Measurements from ENCODE around the gene PPP1R9B. TPM values are rescaled to one million over a fixed set of nuclear protein-coding genes. Genes with fewer than 3 reads are reported as not detected.
A peak's percentile ranks its signal among the peaks of the same experiment; 100 is the strongest.

The PPP1R9B gene
- total RNA-seq, 1 experiment from 2014 or later = 59.6 TPM

DNA sequence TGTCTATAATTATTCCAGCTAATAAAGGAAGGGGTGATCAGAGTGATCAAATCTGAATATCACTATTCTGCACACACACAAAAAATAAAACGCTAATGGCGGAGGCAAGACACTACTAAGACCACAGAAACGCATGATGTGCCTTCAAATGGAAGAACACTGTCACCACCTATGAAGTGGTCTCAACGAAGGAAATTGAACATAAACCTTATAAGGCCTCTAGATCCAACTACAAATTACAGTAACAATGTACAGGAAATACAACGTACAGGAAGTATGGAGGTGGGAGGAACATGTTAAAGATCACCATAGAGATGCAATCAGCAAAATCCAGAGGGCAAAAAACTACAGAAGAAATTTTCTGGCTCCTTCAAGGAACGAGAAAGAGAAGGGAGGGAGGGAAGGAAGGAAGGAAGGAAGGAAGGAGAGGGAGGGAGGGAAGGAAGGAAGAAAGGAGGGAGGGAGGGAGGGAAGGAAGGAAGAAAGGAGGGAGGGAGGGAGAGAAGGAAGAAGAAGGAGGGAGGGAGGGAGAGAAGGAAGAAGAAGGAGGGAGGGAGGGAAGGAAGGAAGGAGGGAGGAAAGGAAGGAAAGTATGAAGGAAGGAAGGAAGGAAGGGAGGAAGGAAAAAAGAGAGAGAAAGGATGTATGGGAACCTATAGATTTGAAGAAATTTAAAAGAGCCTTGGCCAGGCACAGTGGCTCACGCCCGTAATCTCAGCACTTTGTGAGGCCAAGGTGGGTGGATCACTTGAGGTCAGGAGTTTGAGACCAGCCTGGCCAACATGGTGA is 12.2 kb upstream of the PPP1R9B start:
- in situ Hi-C loops (cut with HindIII; ENCODE audit: low sequenced_read_pairs) = no loop called here
- DNase-seq (ENCODE audit: low spot score) = no peak

DNA sequence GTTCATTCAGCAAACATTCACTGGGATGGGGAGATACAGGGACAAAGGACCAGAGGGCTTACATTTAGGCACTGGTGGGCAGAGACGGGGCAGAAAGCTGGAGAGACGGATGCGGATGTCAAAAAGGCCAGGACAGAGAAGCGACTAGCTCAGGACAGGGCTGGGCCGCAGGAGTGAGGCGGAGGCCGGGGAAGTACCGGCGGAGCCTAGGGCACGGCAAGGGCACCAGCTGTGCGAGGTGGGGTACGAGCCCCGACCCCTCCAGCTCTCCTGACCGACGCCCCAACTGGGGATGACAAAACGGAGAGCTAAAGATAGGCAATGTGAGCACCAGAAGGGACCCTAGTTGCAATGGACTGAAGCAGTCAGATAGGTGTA is 11.4 kb upstream of the PPP1R9B start:
- no peak for DNase-seq (ENCODE audit: low spot score)
- in situ Hi-C loops (cut with HindIII; ENCODE audit: low sequenced_read_pairs) = no loop called here

DNA sequence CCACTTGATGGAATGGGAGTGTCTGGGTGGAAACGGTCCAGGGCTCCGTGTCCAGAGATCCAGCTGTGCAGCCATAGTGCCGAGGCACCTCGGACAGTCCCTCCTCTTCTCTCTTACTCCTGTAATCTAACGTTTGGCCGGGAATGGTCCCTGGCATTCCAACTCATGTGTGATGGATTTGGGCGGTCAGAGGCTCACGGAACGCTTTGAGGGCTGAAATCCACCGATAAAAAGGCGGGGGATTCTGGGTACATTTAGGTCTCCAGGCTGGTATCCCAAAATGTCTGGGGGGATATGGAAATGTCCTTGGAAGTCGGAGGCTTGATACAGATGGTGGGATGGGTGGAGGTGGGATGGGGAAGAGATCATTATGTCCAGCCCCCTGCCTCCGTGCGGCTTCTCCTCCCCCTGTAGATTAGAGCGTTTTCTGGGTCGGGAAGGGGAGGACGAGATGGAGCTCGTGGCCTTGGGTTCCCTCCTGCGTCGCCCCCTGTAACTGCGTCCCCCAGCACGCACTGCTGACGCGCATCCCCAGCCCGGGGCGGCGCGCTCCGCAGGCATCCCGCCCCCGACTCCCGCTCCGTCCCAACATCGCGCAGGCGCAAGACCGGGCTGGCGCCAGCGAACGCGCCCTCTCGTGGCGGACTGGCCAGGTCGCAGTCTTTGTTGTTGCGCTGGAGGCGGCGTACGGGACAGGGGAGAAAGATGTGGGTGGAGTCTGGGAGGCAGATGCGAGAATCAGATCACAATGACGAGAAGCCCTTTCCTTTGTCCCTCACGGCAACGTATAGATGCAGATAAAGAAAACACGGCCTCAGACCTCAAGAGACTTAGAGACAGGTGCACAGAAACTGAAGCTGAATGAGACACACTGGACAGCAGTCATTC is 10.8 kb upstream of the PPP1R9B start:
- peak; percentile 90 for DNase-seq (ENCODE audit: low spot score)
- in situ Hi-C loops (cut with HindIII; ENCODE audit: low sequenced_read_pairs) = no loop called here

DNA sequence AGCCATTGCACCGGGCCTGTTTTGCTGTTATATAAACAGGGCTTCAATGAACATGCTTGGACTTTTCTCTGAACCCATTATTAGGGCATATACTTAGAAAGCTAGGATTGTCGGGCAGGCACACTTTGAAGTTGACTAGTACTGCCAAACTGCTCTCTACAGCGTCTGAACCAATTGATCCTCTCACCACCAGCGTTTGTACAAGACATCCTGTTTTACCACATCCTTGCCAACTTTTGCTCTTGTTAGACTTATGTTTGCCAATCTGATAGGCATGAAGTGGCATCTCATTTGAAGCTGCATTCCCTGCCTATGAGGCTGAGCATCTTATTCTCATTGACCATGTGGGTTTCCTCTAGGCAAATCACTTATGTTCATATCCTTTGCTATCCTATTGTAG is 7.4 kb upstream of the PPP1R9B start:
- in situ Hi-C loops (cut with HindIII; ENCODE audit: low sequenced_read_pairs) = no loop called here
- DNase-seq (ENCODE audit: low spot score) = no peak

GRCh38 chr17:50155115-50155819 is 4.8 kb upstream of the PPP1R9B start:
- in situ Hi-C loops (cut with HindIII; ENCODE audit: low sequenced_read_pairs) = no loop called here
- DNase-seq (ENCODE audit: low spot score) = no peak

GRCh38 chr17:50154604-50155003 is 4.1 kb upstream of the PPP1R9B start:
- in situ Hi-C loops (cut with HindIII; ENCODE audit: low sequenced_read_pairs) = no loop called here
- no peak for DNase-seq (ENCODE audit: low spot score)

GRCh38 chr17:50153650-50154575 is 3.4 kb upstream of the PPP1R9B start:
- in situ Hi-C loops (cut with HindIII; ENCODE audit: low sequenced_read_pairs) = no loop called here
- DNase-seq (ENCODE audit: low spot score) = no peak

DNA sequence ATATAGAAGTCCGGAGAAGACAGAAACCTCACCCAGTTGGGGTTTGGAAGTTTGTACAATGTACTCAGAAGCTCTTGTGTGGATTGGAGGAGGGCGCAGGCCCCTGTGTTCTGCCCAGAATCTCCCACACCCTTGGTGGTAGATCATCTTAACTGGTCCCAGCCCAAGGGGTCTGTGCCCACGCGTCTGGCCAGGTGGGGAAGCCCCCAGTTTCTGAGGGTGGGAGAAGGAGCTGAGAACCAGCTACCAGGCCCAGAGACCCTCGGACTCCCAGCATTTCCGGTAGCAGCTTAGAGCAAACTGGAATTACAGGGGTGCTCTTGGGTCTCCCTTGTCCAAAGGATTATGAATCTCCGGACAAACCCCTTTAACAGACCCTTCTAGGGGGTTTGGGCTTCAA is 2.3 kb upstream of the PPP1R9B start:
- no peak for DNase-seq (ENCODE audit: low spot score)
- in situ Hi-C loops (cut with HindIII; ENCODE audit: low sequenced_read_pairs) = no loop called here

GRCh38 chr17:50151937-50152547 is 1.6 kb upstream of the PPP1R9B start:
- in situ Hi-C loops (cut with HindIII; ENCODE audit: low sequenced_read_pairs) = no loop called here
- peak; percentile 98 for DNase-seq (ENCODE audit: low spot score)

- in situ Hi-C loops (cut with HindIII; ENCODE audit: low sequenced_read_pairs) = no loop called here
- DNase-seq (ENCODE audit: low spot score) = peak; percentile 91
These were observed 812 bp upstream of the PPP1R9B start for GRCh38 chr17:50151041-50151936.

DNA sequence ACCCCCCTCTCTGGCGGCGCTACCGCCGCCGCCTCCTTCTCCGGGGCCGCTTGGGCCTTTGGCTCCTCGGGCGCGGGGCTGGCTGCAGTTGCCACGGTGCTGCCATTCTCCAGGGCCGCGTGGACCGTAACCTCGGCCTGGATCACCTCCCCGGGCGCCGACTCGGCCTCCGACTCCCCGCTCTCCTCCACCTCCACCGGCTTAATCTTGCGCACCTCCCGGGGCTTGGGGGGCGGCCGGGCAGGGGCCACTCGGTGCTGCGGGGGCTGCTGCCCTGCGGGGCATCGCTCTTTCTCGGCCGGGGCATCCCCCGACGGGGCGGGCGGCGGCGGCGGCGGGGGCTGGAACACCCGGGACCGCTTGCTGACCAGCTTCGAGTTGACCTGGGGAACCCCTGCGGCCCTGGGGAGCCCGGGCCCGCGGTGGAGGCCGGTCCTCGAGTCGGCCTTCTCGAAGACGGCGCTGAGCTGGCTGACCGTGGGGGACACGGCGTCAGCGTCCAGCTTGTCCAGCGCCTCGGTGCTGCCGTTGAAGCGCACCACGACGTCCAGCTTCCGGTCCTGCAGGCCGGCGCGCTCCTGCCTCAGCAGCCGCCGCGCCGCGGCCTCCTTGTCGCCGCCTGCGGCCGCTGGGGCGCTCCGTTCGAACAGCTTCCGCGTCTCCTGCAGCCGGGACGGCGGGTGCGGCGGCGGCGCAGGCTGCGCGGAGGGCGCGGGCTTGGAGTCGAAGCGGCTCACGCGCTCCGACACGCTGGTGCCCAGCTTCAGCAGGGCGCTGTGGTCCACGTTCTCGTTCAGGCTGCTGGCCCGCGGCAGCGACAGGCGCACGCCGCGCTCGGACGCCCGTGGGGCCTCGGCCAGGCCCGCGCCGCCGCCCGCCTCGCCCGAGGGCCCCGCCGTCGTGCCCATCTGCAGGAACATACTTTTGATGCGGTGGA is 792 bp downstream of the PPP1R9B start:
- in situ Hi-C loops (cut with HindIII; ENCODE audit: low sequenced_read_pairs) = no loop called here
- DNase-seq (ENCODE audit: low spot score) = peak; percentile 62

- in situ Hi-C loops (cut with HindIII; ENCODE audit: low sequenced_read_pairs) = no loop called here
- DNase-seq (ENCODE audit: low spot score) = no peak
These were observed 1.4 kb downstream of the PPP1R9B start for GRCh38 chr17:50149091-50149416.

DNA sequence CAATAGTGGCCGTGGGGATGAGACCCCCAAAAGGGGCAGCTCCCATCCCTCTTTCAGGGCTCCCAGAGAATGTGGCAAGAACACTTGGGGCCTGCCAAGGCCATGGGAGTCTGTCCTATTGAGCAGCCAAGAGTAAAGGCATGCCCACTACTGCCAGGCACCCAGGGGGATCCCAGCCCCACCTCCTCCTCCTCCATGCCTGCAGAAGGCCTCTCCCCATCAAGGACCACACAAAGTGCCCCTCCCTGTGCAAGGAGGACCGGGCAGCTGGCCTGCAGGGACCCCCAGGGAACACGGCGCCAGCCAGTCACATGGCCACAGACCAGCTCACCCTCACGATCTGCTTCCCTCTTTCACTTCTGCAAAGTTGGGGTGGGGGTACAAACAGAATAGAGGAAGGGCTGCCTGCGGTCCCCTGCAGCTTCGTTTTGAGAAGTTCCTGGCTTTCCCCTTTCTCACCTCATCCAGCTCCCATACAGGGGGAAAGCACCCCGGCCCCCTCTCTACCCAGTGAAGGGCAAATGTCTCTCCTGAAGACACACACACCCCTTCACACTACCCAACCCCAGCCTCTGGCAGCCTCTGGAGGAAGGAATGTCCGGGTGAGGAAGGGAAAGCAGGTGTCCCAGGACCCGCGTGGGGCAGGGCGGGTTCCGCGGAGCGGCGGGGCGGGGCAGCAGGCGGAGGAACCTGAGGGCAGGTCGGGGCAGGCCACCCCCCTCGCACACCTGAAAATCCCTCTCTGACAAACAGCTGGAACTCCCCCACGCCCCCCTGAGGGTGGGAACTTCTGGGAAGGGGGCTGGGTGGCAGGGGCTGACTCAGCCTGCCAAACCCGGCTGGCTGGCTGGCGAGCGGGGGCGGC is 2.0 kb downstream of the PPP1R9B start:
- no peak for DNase-seq (ENCODE audit: low spot score)
- in situ Hi-C loops (cut with HindIII; ENCODE audit: low sequenced_read_pairs) = no loop called here

DNA sequence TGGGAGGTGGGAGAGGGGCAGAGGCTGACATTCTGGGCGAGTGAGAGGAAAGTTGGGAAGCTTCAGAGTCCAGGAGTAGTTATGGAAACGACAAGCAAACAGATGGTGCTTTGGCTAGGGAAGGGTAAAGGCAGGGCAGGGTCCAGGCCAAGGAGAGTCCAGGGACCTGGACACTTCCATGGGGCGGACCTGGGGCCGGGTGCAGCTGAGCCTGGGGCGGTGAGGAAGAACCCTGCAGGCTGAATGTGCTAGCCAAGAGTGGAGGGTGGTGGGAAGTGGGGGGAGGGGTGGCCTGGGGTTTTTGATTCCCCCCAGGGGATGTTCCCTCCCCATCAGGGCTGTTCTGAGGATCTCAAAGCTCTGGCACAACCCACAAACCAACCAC is 2.6 kb downstream of the PPP1R9B start:
- in situ Hi-C loops (cut with HindIII; ENCODE audit: low sequenced_read_pairs) = no loop called here
- no peak for DNase-seq (ENCODE audit: low spot score)

DNA sequence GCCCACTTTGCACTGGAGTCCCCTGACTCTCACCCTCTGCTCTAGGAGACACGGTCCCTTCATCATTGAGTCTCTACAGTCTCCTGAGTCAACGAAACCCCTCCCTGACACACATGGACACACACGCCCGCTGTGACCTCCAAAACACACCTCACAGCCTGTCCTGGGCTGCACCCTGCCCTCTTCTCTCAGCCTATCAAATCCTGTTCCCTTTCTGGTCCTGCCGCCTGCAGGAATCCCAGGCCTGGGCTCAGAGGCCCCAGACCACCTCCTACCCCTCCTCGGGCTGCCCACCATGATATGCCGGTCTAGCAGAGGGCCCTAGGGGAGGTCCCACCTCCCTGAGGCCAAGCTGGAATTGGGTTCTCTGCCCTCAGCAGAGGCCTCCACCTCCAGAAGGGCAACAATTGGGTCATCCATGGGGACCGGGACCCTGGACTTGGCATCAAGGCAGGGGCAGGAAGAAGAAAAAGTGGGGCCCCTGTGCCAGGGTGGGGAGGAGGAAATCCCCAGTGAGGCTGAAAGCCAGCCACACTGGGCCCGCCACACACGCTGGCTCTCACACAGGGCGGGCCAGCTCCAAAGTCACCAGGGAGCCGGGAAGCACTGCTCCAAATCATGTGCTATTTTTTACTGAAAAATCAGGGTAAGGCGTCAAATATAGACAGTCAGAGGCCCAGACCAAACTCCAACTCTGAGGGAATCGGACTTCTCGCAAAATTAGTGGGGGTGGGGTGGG is 3.4 kb downstream of the PPP1R9B start:
- in situ Hi-C loops (cut with HindIII; ENCODE audit: low sequenced_read_pairs) = no loop called here

More for the DNA sequence above, 3.4 kb downstream of the PPP1R9B start:
- no peak for DNase-seq (ENCODE audit: low spot score)
